Gastroesophageal sphincter (tissue), 4 donors: ENCODE results near the gene PLCB4. TPM values are rescaled to one million over a fixed set of nuclear protein-coding genes. Genes with fewer than 3 reads are reported as not detected.
A peak's percentile ranks its signal among the peaks of the same experiment; 100 is the strongest.

Source experiments
- ATAC-seq: fragments of 150-250 bp; one replicate; pipeline ENCODE4 v1.9.1; 2016; ENCODE audit warnings: mild to moderate bottlenecking, moderate library complexity
- H3K27ac ChIP-seq, 4 donors: fragments of 200-600 bp; sonication (generic) in 3 of 4; 1 replicate in 3 of 4; 2 replicates in 1 of 4; pipeline ENCODE4 v1.5.1; 2016 to 2019
- H3K27me3 ChIP-seq: fragments of 200-600 bp; sonication (generic); one replicate; pipeline ENCODE4 v1.5.1; 2019
- H3K36me3 ChIP-seq, 2 donors: fragments of 200-600 bp; sonication (generic); one replicate each; pipeline ENCODE4 v1.5.1; 2019; ENCODE audit warnings: control low read depth in 1 of 2
- H3K4me1 ChIP-seq, 3 donors: fragments of 200-600 bp; sonication (generic); 1 replicate in 2 of 3; 2 replicates in 1 of 3; pipeline ENCODE4 v1.5.1; 2016 to 2019; ENCODE audit warnings: control low read depth in 2 of 3
- H3K4me3 ChIP-seq, 2 donors: fragments of 200-600 bp; sonication (generic); one replicate each; pipeline ENCODE4 v1.5.1; 2019; ENCODE audit warnings: mild to moderate bottlenecking in 1 of 2, moderate library complexity in 1 of 2
- H3K9me3 ChIP-seq, 3 donors: fragments of 200-600 bp; sonication (generic); one replicate each; pipeline ENCODE4 v1.5.1; 2017 to 2019; ENCODE audit warnings: control low read depth in 2 of 3
- EP300 ChIP-seq: sonication (generic); formaldehyde crosslinking; IDR thresholded peaks from one replicate; pipeline ENCODE4 v1.6.1; 2017; ENCODE audit warnings: antibody characterized with exemption, mild to moderate bottlenecking
- POLR2A ChIP-seq, 2 donors: fragments of 450-650 bp; IDR thresholded peaks; one replicate each; pipeline ENCODE4 v1.6.1; 2017; ENCODE audit warnings: antibody characterized with exemption in 2 of 2, mild to moderate bottlenecking in 2 of 2, moderate library complexity in 1 of 2
- POLR2AphosphoS5 ChIP-seq: sonication (generic); formaldehyde crosslinking; IDR thresholded peaks from one replicate; pipeline ENCODE4 v1.6.1; 2017; ENCODE audit warnings: antibody characterized with exemption
- WGBS, 2 donors: methylation state at CpG; one replicate each; pipeline ENCODE4 v1.1.5; 2018; ENCODE audit warnings: low coverage in 1 of 2; 5-methylcytosine and 5-hydroxymethylcytosine counted together
- total RNA-seq, 4 donors: library from RNA; depleted of rRNA; stranded (reverse); fragments of >200 nt; gene quantifications; one replicate each; pipeline ENCODE4 v1.1.0, GENCODE V29; 2016
- TF ChIP-seq, protein P1 (sequence below), 4 experiments: fragments of 200-600 bp in 2 of 4; fragments of 450-650 bp in 2 of 4; sonication (generic) in 1 of 4; IDR thresholded peaks; one replicate each; pipeline ENCODE4 v1.5.1; 2017 to 2019; ENCODE audit warnings: antibody characterized with exemption in 4 of 4, mild to moderate bottlenecking in 2 of 4, moderate library complexity in 2 of 4

Gene PLCB4
- total RNA-seq, 4 donors from 2014 or later = 21.9 to 109 (median 59.1) TPM

DNA sequence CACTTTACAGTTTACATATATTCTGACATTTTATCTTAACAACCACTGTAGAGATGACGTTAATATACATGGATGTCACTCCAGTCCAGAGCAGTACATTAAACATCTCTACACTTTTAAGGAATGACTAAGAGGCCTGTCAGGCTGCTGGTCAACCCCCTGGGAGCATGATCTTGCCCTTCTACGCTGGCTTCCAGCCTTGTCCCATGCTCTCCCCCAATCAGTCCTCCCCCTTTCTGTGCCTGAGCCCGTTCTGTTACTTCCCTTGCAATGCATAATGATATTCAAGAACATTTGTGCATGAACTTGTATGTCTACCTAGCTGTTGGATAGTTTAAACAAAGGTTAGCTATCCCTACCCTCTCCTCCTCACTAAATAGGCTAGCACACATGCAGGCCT, 40.5 kb upstream of the PLCB4 start:
- H3K4me1 ChIP-seq = no peaks in the 10 kb centered on the region
- ATAC-seq = no peak
- H3K27ac ChIP-seq = no peak overlapping the region
- H3K4me3 ChIP-seq = no peak overlapping the region
- TF ChIP-seq, protein P1, sequence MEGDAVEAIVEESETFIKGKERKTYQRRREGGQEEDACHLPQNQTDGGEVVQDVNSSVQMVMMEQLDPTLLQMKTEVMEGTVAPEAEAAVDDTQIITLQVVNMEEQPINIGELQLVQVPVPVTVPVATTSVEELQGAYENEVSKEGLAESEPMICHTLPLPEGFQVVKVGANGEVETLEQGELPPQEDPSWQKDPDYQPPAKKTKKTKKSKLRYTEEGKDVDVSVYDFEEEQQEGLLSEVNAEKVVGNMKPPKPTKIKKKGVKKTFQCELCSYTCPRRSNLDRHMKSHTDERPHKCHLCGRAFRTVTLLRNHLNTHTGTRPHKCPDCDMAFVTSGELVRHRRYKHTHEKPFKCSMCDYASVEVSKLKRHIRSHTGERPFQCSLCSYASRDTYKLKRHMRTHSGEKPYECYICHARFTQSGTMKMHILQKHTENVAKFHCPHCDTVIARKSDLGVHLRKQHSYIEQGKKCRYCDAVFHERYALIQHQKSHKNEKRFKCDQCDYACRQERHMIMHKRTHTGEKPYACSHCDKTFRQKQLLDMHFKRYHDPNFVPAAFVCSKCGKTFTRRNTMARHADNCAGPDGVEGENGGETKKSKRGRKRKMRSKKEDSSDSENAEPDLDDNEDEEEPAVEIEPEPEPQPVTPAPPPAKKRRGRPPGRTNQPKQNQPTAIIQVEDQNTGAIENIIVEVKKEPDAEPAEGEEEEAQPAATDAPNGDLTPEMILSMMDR (IDR thresholded peaks at IDR 0.05) = no peak
- TF ChIP-seq POLR2A (IDR thresholded peaks at IDR 0.05) (no peak), POLR2AphosphoS5 (no peak)
- no peaks in the 10 kb centered on the region for H3K9me3 ChIP-seq
- no peaks in the 10 kb centered on the region for H3K36me3 ChIP-seq
- WGBS, 2 donors = 55 to 83% methylated on average over 3 of the region's 3 CpGs
- H3K27me3 ChIP-seq = no peaks in the 10 kb centered on the region

DNA sequence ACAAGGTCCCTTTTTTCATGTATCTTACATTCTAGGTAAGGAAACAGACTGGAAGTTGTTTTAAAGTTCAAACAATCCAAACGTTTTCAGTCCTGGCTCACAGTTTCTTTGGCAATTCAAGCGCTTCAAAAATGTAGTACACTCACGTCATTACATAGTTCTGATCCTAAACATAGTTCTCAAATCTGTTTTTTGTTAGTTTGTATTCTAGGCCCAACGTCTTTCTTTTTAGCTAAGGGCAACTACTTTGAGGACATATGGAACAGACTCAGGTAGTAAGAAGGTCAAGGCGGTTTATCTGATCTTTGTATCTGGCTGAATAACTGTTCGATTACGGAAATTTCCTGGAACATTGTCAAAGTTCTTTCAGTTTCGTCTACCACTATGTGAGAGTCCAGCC, 36.9 kb upstream of the PLCB4 start:
- no peak overlapping the region for H3K4me3 ChIP-seq
- WGBS, 2 donors = 33 to 48% methylated on average over 7 to 8 of the region's 8 CpGs

DNA sequence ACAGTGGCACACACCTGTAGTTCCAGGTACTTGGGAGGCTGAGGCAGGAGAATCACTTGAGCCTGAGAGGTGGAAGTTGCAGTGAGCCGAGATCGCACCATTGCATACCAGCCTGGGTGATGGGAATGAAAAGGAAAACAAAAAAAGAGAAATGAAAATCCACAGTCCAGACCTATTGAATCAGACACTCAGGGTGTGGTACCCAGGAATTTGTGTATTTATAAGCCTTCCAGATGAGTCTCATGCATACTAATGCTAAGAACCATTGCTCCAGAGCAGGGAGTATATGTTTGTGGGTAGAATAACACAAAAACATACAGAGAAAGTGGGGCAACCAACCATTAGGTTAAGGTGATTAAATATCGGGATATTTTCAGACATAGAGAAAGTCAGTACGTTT, 36.1 kb upstream of the PLCB4 start:
- no peak for ATAC-seq
- Histone ChIP-seq H3K27ac (peak overlapping the region in 1 of 4 donors; percentile 60), H3K9me3 (no peaks in the 10 kb centered on the region), H3K4me3 (no peak overlapping the region), H3K27me3 (no peaks in the 10 kb centered on the region), H3K4me1 (no peaks in the 10 kb centered on the region), H3K36me3 (no peaks in the 10 kb centered on the region)
- no peak for TF ChIP-seq POLR2A (IDR thresholded peaks at IDR 0.05)
- TF ChIP-seq POLR2AphosphoS5 = no peak
- no peak for TF ChIP-seq EP300
- WGBS, 2 donors = 98 to 100% methylated on average over 4 of the region's 4 CpGs

More for the DNA sequence above, 36.9 kb upstream of the PLCB4 start:
- H3K4me1 ChIP-seq = no peaks in the 10 kb centered on the region
- no peaks in the 10 kb centered on the region for H3K36me3 ChIP-seq
- no peaks in the 10 kb centered on the region for H3K9me3 ChIP-seq
- H3K27me3 ChIP-seq = no peaks in the 10 kb centered on the region
- TF ChIP-seq POLR2AphosphoS5 (no peak), EP300 (no peak), POLR2A (IDR thresholded peaks at IDR 0.05) (no peak)
- TF ChIP-seq, protein P1 (IDR thresholded peaks at IDR 0.05) = no peak
- peak overlapping the region in 3 of 4 donors; percentile 22 to 71 (median 60) for H3K27ac ChIP-seq
- no peak for ATAC-seq

DNA sequence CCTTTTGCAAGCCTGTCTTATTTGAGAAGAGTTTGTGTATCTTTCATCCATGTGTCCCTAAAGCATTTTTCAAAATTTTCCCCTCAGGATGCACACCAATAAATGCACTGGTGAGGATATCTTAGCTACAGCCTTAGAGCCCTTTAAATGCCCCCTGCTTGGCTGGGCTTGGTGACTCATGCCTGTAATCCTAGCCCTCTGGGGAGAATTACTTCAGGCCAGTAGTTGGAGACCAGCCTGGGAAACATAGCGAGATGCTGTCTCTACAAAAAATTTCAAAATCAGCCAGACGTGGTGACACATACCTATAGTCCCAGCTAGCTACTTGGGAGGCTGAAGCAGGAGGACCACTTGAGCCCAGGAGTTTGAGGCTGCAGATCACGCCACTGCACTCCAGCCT, 33.8 kb upstream of the PLCB4 start:
- Histone ChIP-seq H3K27me3 (no peaks in the 10 kb centered on the region), H3K4me3 (no peak overlapping the region), H3K27ac (no peak overlapping the region), H3K9me3 (no peaks in the 10 kb centered on the region), H3K4me1 (no peaks in the 10 kb centered on the region), H3K36me3 (no peaks in the 10 kb centered on the region)
- WGBS, 2 donors = 50 to 70% methylated on average over 2 of the region's 3 CpGs
- TF ChIP-seq, protein P1 (IDR thresholded peaks at IDR 0.05) = no peak
- no peak for TF ChIP-seq POLR2A (IDR thresholded peaks at IDR 0.05)
- TF ChIP-seq EP300 = no peak
- no peak for TF ChIP-seq POLR2AphosphoS5
- ATAC-seq = no peak

DNA sequence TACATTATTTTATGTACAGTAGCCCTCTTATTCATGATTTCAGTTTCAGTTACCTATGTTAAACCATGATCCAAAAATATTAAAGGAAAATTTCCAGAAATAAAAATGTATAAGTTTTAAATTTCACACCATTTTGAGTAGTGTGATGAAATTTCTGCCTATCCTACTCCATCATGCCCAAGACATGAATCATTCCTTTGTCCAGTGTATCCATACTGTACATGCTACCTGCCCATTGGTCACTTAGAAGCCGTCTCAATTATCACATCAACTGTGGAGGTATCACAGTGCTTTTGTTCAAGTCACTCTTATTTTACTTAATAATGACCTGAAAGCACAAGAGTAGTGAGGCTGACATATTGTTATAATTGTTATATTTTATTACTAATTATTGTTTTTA, 32.3 kb upstream of the PLCB4 start:
- no peak for TF ChIP-seq EP300
- TF ChIP-seq POLR2AphosphoS5 = no peak
- TF ChIP-seq POLR2A (IDR thresholded peaks at IDR 0.05) = no peak
- TF ChIP-seq, protein P1 (IDR thresholded peaks at IDR 0.05) = no peak
- Histone ChIP-seq H3K27ac (no peak overlapping the region), H3K9me3 (no peaks in the 10 kb centered on the region), H3K27me3 (no peaks in the 10 kb centered on the region), H3K4me3 (no peak overlapping the region), H3K36me3 (no peaks in the 10 kb centered on the region), H3K4me1 (no peaks in the 10 kb centered on the region)
- WGBS, 2 donors = 89 to 100% methylated on average over 1 of the region's 1 CpG
- no peak for ATAC-seq
